OCI-LY7 (cell line): Measurements from ENCODE around the gene GNAQ. TPM values are rescaled to one million over a fixed set of nuclear protein-coding genes. Genes with fewer than 3 reads are reported as not detected.
"Not testable (repeated sequence)": the region's sequence is repeated elsewhere in the genome, so short reads cannot be mapped to it uniquely, and the experiment has no call there.

Experiments
- BruUV-seq: library from RNA; stranded (reverse); fragments of 400-500 nt; replicated peaks from 2 replicates; lab custom pipeline; 2021; lab: Mats Ljungman, UMichigan
- CTCF ChIA-PET: fragments of 300-600 bp; sonication (Branson Sonifier 250); formaldehyde crosslinking; loops from one replicate; lab custom pipeline; 2022; ENCODE audit warnings: antibody characterized with exemption; ENCODE audit not compliant: unreplicated experiment; lab: Charles Lee
- POLR2A ChIA-PET: fragments of 300-600 bp; sonication (Branson Sonifier 250); formaldehyde crosslinking; loops from one replicate; lab custom pipeline; 2022; ENCODE audit warnings: antibody characterized with exemption; lab: Charles Lee
- DNase-seq: peaks from one replicate; pipeline ENCODE4 v3.0.0-alpha.2; 2015; ENCODE audit warnings: low spot score
- H2AFZ ChIP-seq: fragments of 200-600 bp; sonication (generic), shearing (Covaris generic); 2 replicates; pipeline ENCODE4 v1.6.1; 2014; ENCODE audit warnings: mild to moderate bottlenecking, antibody characterized with exemption, low read length, moderate library complexity
- H3K27ac ChIP-seq: fragments of 200-600 bp; sonication (generic); 2 replicates; pipeline ENCODE4 v1.5.1; 2014; ENCODE audit warnings: mixed run types, low read depth, mild to moderate bottlenecking, moderate library complexity, low read length, inconsistent platforms; ENCODE audit not compliant: poor library complexity, severe bottlenecking
- H3K36me3 ChIP-seq: fragments of 200-600 bp; sonication (generic); 2 replicates; pipeline ENCODE4 v1.6.1; 2014; ENCODE audit warnings: mild to moderate bottlenecking, antibody characterized with exemption, low read length, moderate library complexity, mixed read lengths; ENCODE audit not compliant: insufficient read depth
- H3K4me1 ChIP-seq: fragments of 200-600 bp; sonication (generic); 2 replicates; pipeline ENCODE4 v1.5.1; 2014; ENCODE audit warnings: mild to moderate bottlenecking, low read length; ENCODE audit not compliant: insufficient read depth, poor library complexity, severe bottlenecking
- H3K4me2 ChIP-seq: fragments of 200-600 bp; sonication (generic); 2 replicates; pipeline ENCODE4 v1.6.1; 2014; ENCODE audit warnings: mild to moderate bottlenecking, low read length
- H3K4me3 ChIP-seq: fragments of 200-600 bp; sonication (generic); 2 replicates; pipeline ENCODE4 v1.5.1; 2014; ENCODE audit warnings: mild to moderate bottlenecking, low read depth, low read length; ENCODE audit not compliant: poor library complexity, severe bottlenecking
- H3K79me2 ChIP-seq: fragments of 200-600 bp; sonication (generic); 2 replicates; pipeline ENCODE4 v1.6.1; 2016; ENCODE audit warnings: low read depth, mild to moderate bottlenecking, low read length, moderate library complexity, mixed read lengths; ENCODE audit not compliant: insufficient read depth
- H3K9me2 ChIP-seq: fragments of 200-600 bp; sonication (generic); 2 replicates; pipeline ENCODE4 v1.6.1; 2016; ENCODE audit warnings: mild to moderate bottlenecking, low read length, mixed read lengths; ENCODE audit not compliant: insufficient read depth
- H3K9me3 ChIP-seq: fragments of 200-600 bp; sonication (generic); 2 replicates; pipeline ENCODE4 v1.6.1; 2014; ENCODE audit warnings: mild to moderate bottlenecking, mixed run types, low read length, mixed read lengths
- H4K20me1 ChIP-seq: fragments of 200-600 bp; sonication (generic); 2 replicates; pipeline ENCODE4 v1.6.1; 2014; ENCODE audit warnings: mild to moderate bottlenecking, antibody characterized with exemption, low read length, moderate library complexity, mixed read lengths; ENCODE audit not compliant: insufficient read depth
- CTCF ChIP-seq: fragments of 200-600 bp; sonication (generic); conservative IDR thresholded peaks from 2 replicates; pipeline ENCODE4 v1.5.1; 2014; ENCODE audit warnings: mild to moderate bottlenecking, antibody characterized with exemption, low read length, moderate library complexity, mixed read lengths
- EZH2phosphoT487 ChIP-seq: fragments of 200-600 bp; sonication (generic); IDR thresholded peaks from 2 replicates; pipeline ENCODE4 v1.6.1; 2018; ENCODE audit warnings: low read depth, borderline replicate concordance, mild to moderate bottlenecking, mixed run types, antibody characterized with exemption, low read length, moderate library complexity, mixed read lengths
- intact Hi-C: fragments of 100-400 bp; cut with micrococcal nuclease; formaldehyde crosslinking; loops from one replicate; pipeline ENCODE4 v1.10.0; 2022; ENCODE audit not compliant: unreplicated experiment
- total RNA-seq, 2 experiments: library from RNA; depleted of rRNA in 1 of 2; stranded (reverse); fragments of >200 nt in 1 of 2; shearing (Covaris generic) in 1 of 2; gene quantifications; 2 replicates each; pipeline ENCODE4 v1.2.3, GENCODE V29; 2014 to 2022

Gene GNAQ
- total RNA-seq, 2 experiments from 2014 or later, result not detected

- Histone ChIP-seq H4K20me1 (no peaks in the 10 kb centered on the region), H3K4me2 (no peak overlapping the region), H3K4me1 (no peaks in the 10 kb centered on the region), H3K9me2 (no peaks in the 10 kb centered on the region), H3K36me3 (no peaks in the 10 kb centered on the region), H3K4me3 (no peak overlapping the region), H3K79me2 (no peaks in the 10 kb centered on the region), H3K27ac (no peak overlapping the region), H3K9me3 (no peaks in the 10 kb centered on the region), H2AFZ (no peak overlapping the region)
- intact Hi-C loops, result no loop called here
- no peak for DNase-seq
- BruUV-seq, result no TSS peak
- TF ChIP-seq EZH2phosphoT487 (no peak), CTCF (no peak)
- POLR2A ChIA-PET, result interaction anchor here (0.6 kb wide), 1 partner anchor 10 kb away, joined by 3 read pairs; no protein-coding TSS in a partner anchor
- CTCF ChIA-PET, result no interaction called here
Observed at GRCh38 chr9:77866878-77867277, 164.7 kb downstream of the GNAQ start.

- Histone ChIP-seq H3K9me2 (no peaks in the 10 kb centered on the region), H2AFZ (no peak overlapping the region), H4K20me1 (no peaks in the 10 kb centered on the region), H3K79me2 (no peaks in the 10 kb centered on the region), H3K27ac (no peak overlapping the region), H3K36me3 (no peaks in the 10 kb centered on the region), H3K4me1 (no peaks in the 10 kb centered on the region), H3K4me2 (no peak overlapping the region), H3K9me3 (no peaks in the 10 kb centered on the region), H3K4me3 (no peak overlapping the region)
- BruUV-seq, result no TSS peak
- ChIA-PET POLR2A (interaction anchor here (0.5 to 0.7 kb wide), 2 partner anchors 25 to 553 kb away, joined by 3 read pairs; no protein-coding TSS in a partner anchor), CTCF (no interaction called here)
- TF ChIP-seq CTCF, result no peak
- TF ChIP-seq EZH2phosphoT487, result no peak
- intact Hi-C loops, result no loop called here
- DNase-seq, result no peak
Observed at GRCh38 chr9:77865385-77866047, 166.1 kb downstream of the GNAQ start.

- ChIA-PET CTCF (no interaction called here), POLR2A (interaction anchor here (0.5 kb wide), 1 partner anchor 24 kb away, joined by 3 read pairs; no protein-coding TSS in a partner anchor)
- intact Hi-C loops, result no loop called here
- Histone ChIP-seq H3K79me2 (no peaks in the 10 kb centered on the region), H3K4me3 (no peak overlapping the region), H3K4me2 (no peak overlapping the region), H3K4me1 (no peaks in the 10 kb centered on the region), H3K36me3 (no peaks in the 10 kb centered on the region), H4K20me1 (no peaks in the 10 kb centered on the region), H3K9me2 (no peaks in the 10 kb centered on the region), H3K27ac (no peak overlapping the region), H3K9me3 (no peaks in the 10 kb centered on the region), H2AFZ (no peak overlapping the region)
- BruUV-seq, result no TSS peak
- TF ChIP-seq EZH2phosphoT487 (no peak), CTCF (no peak)
- peak; percentile 1 for DNase-seq
Observed at GRCh38 chr9:77864211-77864889, 167.3 kb downstream of the GNAQ start.

- BruUV-seq, H4K20me1 ChIP-seq, POLR2A ChIA-PET: not testable (repeated sequence)
Observed at GRCh38 chr9:77863638-77864037, 168.0 kb downstream of the GNAQ start.

More at GRCh38 chr9:77863638-77864037, 168.0 kb downstream of the GNAQ start:
- H3K27ac ChIP-seq, H3K79me2 ChIP-seq, H3K4me2 ChIP-seq, H3K9me2 ChIP-seq, H3K9me3 ChIP-seq, intact Hi-C loops, CTCF ChIA-PET, H3K36me3 ChIP-seq, H2AFZ ChIP-seq, H3K4me1 ChIP-seq, DNase-seq, H3K4me3 ChIP-seq: not testable (repeated sequence)
